ENCODE data around the gene DCAF7. TPM values are rescaled to one million over a fixed set of nuclear protein-coding genes. Genes with fewer than 3 reads are reported as not detected.

DCAF7 gene
- total RNA-seq, 6 experiments from 2014 or later: 14.9 to 31.0 (median 26.7) TPM

DNA sequence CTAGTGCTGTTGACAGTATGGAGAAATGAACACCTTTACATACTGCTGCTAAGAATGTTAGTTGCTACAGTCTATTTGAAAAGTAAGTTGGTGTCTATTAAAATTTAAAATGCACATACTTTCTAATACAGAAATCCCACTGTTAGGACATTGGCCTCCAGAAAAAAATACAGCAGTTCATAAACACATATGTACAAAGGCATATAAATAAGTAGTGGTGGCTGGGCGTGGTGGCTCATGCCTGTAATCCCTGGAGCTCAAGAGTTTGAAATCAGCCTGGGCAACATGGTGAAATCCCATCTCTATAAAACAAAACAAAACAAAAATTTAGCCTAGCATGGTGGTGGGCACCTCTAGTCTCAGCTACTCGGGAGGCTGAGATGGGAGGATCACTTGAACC is 13.1 kb downstream of the DCAF7 start:
- Histone ChIP-seq H3K4me1 (no peaks in the 10 kb centered on the region), H3K27me3 (no peaks in the 10 kb centered on the region), H3K9me3 (no peaks in the 10 kb centered on the region), H3K27ac (no peak overlapping the region), H3K4me3 (no peak overlapping the region), H3K36me3 (no peaks in the 10 kb centered on the region)
- 100% methylated on average over 1 of the region's 2 CpGs for WGBS (ENCODE audit: insufficient coverage, low coverage, low lambda C conversion rate, missing lambda C conversion rate)
- DNase-seq (no peak), ATAC-seq (no peak)
- TF ChIP-seq CTCF (IDR thresholded peaks at IDR 0.05): no peak
- TF ChIP-seq POLR2A (IDR thresholded peaks at IDR 0.05): no peak
- intact Hi-C loops (cut with DNase I): no loop called here

GRCh38 chr17:63564562-63564961 is 14.3 kb downstream of the DCAF7 start:
- H3K27me3 ChIP-seq: no peaks in the 10 kb centered on the region
- DNase-seq: no peak
- no peak for TF ChIP-seq POLR2A (IDR thresholded peaks at IDR 0.05)
- no peak for TF ChIP-seq CTCF (IDR thresholded peaks at IDR 0.05)
- H3K4me3 ChIP-seq: no peak overlapping the region
- ATAC-seq: peak in 1 of 4 donors; percentile 16
- WGBS (ENCODE audit: insufficient coverage, low coverage, low lambda C conversion rate, missing lambda C conversion rate): 100% methylated on average over 4 of the region's 5 CpGs
- no peaks in the 10 kb centered on the region for H3K4me1 ChIP-seq
- intact Hi-C loops (cut with DNase I): no loop called here
- H3K9me3 ChIP-seq: no peaks in the 10 kb centered on the region
- H3K36me3 ChIP-seq: no peaks in the 10 kb centered on the region
- no peak overlapping the region for H3K27ac ChIP-seq

DNA sequence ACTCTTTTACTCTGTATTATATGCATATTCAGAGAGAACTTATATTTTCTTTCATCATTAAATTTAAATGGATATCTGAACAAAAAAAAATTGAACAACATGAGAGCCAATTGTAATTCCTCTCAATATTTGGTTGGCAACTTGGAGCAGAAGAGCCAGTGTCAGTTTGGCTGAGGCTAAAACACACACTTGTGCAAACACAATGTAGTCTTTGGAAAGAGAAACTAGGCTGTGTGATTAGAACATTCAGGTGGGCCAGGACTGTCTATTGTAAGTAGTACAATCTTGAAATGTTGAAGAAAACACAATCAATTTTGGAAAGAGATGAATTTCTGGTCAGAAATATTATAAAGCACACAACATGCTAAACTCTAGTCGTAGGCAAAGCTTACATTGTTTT is 17.0 kb downstream of the DCAF7 start:
- Histone ChIP-seq H3K27ac (no peak overlapping the region), H3K27me3 (no peaks in the 10 kb centered on the region), H3K4me1 (no peaks in the 10 kb centered on the region), H3K9me3 (no peaks in the 10 kb centered on the region), H3K4me3 (no peak overlapping the region), H3K36me3 (no peaks in the 10 kb centered on the region)
- DNase-seq: no peak
- intact Hi-C loops (cut with DNase I): no loop called here
- TF ChIP-seq POLR2A (IDR thresholded peaks at IDR 0.05) (no peak), CTCF (IDR thresholded peaks at IDR 0.05) (no peak)
- peak in 2 of 4 donors; percentile 56 to 70 for ATAC-seq
- 75% methylated on average over 1 of the region's 1 CpG for WGBS (ENCODE audit: insufficient coverage, low coverage, low lambda C conversion rate, missing lambda C conversion rate)

GRCh38 chr17:63568563-63568962 is 18.3 kb downstream of the DCAF7 start:
- Histone ChIP-seq H3K9me3 (no peaks in the 10 kb centered on the region), H3K36me3 (no peaks in the 10 kb centered on the region), H3K4me1 (no peaks in the 10 kb centered on the region), H3K27ac (no peak overlapping the region), H3K4me3 (no peak overlapping the region), H3K27me3 (no peaks in the 10 kb centered on the region)
- 96% methylated on average over 8 of the region's 8 CpGs for WGBS (ENCODE audit: insufficient coverage, low coverage, low lambda C conversion rate, missing lambda C conversion rate)
- TF ChIP-seq POLR2A (IDR thresholded peaks at IDR 0.05): no peak
- TF ChIP-seq CTCF (IDR thresholded peaks at IDR 0.05): no peak
- intact Hi-C loops (cut with DNase I): no loop called here
- ATAC-seq (no peak), DNase-seq (no peak)
